A172 (cell line): ENCODE results near the gene TLCD3A. TPM values are rescaled to one million over a fixed set of nuclear protein-coding genes. Genes with fewer than 3 reads are reported as not detected.
"Not testable (repeated sequence)": the region's sequence is repeated elsewhere in the genome, so short reads cannot be mapped to it uniquely, and the experiment has no call there.

Experiments used
- DNase-seq: peaks from one replicate; pipeline ENCODE4 v3.0.0-alpha.2; 2015; ENCODE audit warnings: low spot score
- total RNA-seq: library from RNA; depleted of rRNA; stranded (reverse); fragments of >200 nt; shearing (Covaris generic); gene quantifications from 2 replicates; pipeline ENCODE4 v1.2.3, GENCODE V29; 2014

The TLCD3A gene
- total RNA-seq, 1 experiment from 2014 or later, result 37.7 TPM

DNA sequence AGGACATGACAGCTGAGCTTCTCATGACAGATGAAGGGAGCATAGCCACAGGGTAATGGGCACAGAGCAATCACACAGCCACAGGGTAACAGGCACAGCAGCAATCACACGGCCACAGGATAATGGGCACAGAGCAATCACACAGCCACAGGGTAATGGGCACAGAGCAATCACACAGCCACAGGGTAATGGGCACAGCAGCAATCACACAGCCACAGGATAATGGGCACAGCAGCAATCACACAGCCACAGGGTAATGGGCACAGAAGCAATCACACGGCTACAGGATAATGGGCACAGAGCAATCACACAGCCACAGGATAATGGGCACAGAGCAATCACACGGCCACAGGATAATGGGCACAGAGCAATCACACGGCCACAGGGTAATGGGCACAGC lies 16.2 kb downstream of the TLCD3A start:
- DNase-seq, result not testable (repeated sequence)

DNA sequence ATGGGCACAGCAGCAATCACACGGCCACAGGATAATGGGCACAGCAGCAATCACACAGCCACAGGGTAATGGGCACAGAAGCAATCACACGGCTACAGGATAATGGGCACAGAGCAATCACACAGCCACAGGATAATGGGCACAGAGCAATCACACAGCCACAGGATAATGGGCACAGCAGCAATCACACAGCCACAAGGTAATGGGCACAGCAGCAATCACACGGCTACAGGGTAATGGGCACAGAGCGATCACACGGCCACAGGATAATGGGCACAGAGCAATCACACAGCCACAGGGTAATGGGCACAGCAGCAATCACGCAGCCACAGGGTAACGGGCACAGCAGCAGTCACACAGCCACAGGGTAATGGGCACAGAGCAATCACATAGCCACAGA lies 17.0 kb downstream of the TLCD3A start:
- DNase-seq, result not testable (repeated sequence)

DNA sequence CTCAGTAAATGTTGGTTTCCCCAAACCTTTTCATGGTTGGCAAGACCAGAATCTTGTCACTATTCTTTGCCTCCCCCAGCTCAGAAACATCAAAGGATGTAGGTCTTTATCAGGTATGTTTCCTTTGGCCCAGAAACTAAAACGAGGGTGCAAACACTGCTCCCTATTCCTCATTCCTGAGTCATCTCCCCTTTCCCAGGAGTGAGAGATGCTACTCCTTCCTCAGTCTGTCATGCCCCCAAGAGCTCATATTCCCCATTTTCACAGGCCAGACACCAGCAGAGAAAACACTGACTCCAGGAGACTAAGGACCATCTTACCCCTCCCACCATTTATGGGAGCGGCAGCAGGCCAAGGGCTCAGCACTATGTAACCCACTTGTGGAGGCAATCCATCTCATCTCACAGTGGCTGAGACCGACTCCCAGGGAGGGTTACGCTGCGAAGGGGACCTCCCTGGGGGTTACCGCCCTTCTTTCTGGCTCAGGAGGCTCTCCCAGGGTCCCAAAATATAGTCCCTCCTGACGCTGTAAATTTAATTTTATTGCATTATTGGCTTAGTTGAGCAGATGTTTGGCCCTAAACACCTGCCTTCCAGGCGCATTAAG lies 18.1 kb downstream of the TLCD3A start:
- DNase-seq, result no peak

DNA sequence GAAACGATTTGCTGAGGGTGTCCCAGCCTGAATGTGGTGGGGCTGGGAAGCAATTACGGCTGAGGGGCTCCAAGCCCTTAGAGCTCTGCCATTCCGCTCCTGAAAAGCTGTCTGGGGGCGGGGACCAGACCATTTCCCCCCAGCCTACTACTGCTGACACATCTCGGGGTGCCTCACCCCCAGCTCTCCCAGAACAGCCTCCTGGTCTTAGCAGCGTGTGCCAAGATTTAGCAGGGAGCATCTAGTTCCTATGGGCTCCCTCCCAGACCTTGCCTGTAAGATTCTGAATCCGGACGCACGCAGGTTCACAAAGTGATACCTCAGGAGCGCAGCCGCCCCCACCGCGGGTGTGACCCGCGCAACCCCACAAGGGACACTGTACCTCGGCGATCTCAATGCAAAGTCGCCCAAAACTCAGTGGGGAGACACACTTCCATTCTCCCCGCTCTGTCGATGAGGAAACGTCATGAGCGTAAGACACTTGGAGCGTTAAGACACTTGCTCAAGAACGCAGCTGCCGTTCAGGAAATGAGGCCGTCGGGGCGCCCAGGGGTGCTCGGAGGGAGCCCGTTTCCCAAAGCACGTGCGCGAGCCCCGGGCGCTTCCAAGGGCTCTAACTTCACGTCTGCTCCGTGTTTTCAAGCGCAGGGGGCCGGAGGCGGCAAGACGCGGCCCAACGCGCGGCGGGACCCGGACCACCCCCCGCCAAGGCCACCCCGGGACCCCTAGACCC lies 19.0 kb downstream of the TLCD3A start:
- peak; percentile 36 for DNase-seq

DNA sequence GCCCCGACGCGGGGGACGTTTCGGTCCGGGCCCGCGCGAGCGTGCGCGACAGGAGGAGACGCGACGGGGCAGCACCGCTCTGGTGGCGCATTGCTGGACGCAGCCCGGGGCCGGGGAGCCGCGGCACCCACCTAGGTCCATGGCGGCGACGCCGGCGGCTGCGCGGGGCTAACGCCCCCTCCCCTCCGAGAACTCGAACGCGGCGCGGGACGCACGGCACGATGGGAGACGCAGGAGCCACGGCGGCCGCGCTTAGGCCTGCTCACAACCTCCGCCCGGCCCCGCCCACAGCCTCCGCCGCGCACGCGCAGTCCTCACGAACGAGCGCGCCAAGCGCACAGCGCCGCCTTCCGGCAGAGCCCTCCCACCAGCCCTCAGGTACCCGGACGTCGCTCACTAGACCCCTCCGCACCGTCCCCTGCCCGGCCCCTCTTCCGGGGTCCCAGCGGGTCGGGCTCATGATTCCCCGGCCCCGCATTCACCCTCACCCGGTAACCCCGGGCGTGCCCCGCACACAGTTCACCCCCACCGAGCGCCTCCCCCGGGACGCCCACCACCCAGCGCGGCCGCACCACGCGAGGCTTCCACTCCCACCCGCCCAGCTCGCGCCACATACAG lies 19.7 kb downstream of the TLCD3A start, which contains the start of gene GEMIN4:
TSS of gene GEMIN4 (minus strand) at position 263 of the 618 bp plus-strand sequence. CDS start at position 141, 122 bp downstream.
- DNase-seq, result peak; percentile 77

DNA sequence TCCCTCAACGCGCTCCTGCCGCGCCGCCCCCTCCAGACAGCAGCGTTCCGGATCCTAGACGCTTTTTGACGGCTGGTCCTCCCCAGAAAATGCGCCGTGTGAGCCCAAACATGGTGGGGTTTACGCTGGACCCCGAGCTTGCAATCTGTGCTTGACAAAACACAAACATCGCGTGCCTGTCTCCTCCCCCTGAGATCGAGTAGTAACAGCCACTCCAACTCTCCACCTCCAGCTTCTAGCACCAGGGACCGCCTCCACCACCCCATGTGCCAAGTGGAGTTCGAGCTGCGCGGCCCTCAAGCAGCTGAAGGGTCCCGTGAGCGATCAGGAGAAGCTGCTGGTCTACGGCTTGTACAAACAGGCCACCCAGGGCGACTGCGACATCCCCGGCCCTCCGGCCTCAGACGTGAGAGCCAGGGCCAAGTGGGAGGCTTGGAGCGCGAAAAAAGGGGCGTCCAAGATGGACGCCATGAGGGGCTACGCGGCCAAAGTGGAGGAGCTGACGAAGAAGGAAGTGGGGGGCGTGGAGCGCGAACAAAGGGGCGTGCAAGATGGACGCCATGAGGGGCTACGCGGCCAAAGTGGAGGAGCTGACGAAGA lies 20.3 kb downstream of the TLCD3A start:
- DNase-seq, result no peak

DNA sequence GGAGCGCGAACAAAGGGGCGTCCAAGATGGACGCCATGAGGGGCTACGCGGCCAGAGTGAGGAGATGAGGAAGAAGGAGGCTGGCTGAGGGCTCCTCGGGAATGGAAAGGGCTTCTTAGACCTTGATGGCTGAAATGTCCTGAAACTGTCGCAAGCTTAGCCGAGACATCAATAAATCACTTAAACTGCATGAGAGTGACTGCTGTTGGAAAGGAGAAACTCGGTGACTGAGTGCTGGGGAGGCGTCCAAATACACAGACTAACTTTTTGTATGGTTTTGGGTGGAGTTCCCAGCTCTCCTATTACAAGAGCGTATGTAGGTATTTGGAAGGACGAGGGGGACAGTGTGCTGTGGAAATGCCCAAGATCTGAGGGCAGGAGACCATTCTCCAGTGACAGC lies 21.0 kb downstream of the TLCD3A start:
- no peak for DNase-seq

DNA sequence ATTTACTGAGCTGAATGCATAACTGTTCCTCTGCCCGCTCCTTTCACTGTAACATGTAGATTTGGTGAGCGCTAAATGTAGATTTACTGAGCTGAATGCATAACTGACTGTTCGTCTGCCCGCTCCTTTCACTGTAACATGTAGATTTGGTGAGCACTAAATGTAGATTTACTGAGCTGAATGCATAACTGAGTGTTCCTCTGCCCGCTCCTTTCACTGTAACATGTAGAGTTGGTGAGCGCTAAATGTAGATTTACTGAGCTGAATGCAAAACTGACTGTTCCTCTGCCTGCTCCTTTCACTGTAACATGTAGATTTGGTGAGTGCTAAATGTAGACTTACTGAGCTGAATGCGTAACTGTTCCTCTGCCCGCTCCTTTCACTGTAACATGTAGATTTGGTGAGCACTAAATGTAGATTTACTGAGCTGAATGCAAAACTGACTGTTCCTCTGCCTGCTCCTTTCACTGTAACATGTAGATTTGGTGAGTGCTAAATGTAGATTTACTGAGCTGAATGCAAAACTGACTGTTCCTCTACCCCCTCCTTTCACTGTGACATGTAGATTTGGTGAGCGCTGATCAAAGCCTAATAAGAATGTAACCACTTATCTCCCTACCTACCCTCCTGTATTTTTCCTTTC lies 23.0 kb downstream of the TLCD3A start:
- not testable (repeated sequence) for DNase-seq

DNA sequence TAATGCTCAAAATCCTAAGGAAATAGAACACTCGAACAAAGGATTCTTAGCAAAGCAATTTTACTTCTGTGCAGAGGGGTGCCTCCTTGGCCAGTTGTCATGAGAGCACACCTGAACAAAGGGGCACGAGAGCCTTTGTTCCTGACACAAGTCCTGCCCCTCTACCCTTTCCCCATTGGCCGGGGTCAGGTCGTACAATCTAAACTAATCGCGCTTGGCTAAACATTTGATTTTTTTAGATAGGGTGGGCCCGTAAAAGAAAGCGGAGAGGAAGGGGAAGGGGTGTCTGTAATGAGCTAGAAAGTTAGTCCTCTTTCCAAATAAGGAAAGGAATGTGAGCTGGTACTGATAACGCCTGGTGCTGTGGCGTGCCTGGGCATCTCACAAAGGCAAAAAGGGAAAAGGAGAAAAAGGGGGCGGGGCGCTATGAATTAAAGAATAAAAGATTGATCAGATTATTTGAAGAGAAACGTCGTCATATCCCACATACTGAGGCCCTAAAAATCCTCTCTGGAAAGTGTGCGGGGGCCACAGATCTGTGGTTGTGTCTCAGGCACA lies 23.7 kb downstream of the TLCD3A start:
- not testable (repeated sequence) for DNase-seq

DNA sequence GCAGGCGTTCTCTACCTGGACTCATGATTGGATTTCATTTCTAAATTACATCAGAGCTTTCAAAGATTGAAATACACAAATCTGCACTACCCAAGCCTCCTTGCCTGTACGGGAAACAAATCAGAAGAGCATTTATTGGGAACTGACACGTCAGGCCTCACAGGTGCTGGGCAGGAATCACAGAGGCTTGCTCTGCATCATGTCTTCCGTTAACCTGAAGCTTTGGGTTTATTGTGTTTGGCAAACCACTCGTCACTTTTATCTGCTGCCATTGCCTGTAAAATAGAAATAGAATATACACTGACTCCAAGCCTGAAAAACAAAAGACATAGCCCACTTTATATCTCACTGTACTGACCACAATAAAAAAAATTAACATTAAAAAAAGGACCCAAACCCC lies 27.6 kb downstream of the TLCD3A start:
- DNase-seq, result no peak

DNA sequence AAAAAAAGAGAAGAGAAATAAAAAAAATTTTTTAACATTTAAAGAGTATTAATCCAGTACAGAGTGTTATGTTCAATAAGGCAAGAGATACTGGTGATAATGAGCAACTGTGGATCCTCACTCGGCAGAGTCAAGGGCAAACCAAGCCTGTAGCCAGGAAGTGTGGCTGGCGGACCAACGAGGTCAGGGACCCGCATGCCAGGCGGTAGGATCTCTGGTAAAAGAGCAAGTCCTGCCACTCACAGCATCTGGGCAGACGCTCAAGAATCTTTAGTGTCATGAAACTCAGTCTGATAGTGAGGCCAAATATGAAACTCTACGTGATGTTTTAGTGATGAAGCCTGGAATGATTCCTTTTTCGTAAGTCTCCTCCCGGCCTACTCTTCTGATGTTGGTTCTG lies 28.0 kb downstream of the TLCD3A start:
- no peak for DNase-seq

DNA sequence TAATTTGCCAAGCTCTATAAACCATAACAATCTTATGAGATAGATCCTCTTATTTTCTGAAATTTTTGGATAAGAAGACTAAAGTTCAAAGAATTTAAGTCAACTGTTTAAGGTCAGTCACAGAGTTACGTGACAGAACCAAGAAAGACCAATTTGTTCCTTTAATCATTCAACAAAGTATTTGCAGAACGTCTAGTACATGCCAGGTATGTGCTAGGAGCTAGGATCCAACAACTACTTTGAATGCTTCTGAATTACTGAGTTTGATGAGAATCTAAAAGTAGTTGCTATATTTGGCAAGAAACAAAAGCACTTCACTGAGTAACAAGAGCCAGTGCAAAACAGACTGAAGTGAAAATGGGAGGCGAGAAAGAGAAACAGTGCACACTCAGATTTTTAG lies 34.7 kb downstream of the TLCD3A start:
- DNase-seq, result no peak

DNA sequence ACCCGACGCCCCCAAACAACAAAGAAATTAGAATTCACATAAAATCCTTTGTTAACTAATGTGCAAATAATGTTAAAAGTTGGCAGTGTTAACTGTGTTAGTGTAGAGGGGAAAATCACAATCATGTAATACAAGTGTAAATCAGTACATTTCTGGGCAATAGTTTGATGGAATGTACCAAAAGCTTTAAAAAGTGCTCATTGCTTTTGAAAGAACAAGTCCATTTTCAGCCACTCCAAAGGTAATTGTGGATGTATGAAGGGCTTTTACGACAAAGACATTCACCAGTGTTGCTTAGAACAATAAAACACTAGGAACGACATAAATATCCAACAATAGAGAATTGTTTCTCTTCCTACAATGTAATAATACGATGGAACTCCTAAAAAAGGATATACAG lies 40.6 kb downstream of the TLCD3A start:
- DNase-seq, result no peak

DNA sequence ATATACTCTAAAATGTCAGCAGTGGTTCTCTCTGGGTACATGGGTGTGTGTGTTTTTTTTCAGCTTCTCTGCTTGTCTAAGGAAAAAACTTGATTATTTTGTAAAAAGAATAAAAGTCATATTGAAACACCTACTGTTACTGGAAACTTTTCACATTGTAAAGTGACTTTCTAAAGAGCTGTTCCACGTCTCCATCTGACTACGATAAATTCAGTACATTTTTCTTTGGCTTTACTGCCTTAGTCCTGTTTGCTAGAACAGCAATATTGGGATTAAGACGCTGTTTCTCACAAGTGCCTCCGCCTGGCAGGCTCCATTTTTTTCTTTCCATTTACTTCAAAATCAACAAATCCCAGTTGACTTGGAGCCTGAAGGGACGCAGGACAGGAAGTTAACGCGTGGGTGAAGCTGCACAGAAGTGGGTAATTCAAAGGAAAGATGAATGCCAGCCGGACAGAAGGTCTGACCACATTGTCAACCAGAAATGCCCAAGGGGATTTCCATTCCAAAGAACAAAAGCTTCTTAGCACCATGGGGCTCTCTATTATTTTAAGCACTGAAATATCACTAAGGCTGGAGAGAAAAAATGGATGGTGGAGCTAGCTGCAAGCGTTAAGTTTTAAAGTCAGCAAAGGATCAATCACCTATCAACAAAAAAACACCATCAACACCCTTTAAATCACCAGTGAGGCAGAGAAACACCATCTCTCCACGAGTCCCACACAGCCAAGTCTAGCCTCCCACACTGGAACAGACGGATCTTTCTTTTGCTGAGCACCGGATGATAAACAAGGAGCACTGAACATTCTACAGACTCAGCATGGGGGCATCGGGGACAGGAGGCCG lies 41.3 kb downstream of the TLCD3A start:
- peak; percentile 46 for DNase-seq

DNA sequence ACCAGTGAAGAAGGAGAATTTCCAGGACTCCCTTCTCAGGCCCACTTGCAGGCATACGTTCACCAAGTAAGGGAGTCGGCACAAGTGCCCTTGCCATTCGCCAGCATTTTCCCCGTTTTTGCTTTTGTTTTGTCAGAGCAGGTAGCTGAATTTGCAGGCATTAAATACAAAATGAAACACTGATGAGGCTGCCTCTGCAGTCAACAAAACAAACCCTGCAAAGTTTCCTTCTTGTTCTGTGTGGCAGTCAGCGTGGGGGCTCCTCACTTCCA lies 41.9 kb downstream of the TLCD3A start:
- DNase-seq, result no peak

DNA sequence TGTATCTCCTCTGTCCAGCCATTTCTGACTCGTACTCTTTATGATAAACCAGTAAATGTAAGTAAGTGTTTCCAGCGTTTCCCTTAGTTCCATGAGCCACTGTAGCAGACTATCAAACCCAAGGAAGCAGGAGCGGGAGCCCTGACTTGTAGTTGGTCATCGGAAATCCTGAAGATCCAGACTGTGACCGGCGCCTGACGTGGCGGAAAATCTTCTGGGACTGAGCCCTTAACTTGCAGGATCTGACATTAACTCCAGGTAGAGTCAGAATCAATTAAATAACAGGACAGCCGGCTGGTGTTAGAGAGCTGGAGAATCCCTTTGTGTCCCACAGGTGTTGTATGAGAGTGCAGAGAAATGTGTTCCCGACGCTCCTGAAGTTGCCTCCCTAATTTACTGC lies 45.7 kb downstream of the TLCD3A start:
- no peak for DNase-seq

DNA sequence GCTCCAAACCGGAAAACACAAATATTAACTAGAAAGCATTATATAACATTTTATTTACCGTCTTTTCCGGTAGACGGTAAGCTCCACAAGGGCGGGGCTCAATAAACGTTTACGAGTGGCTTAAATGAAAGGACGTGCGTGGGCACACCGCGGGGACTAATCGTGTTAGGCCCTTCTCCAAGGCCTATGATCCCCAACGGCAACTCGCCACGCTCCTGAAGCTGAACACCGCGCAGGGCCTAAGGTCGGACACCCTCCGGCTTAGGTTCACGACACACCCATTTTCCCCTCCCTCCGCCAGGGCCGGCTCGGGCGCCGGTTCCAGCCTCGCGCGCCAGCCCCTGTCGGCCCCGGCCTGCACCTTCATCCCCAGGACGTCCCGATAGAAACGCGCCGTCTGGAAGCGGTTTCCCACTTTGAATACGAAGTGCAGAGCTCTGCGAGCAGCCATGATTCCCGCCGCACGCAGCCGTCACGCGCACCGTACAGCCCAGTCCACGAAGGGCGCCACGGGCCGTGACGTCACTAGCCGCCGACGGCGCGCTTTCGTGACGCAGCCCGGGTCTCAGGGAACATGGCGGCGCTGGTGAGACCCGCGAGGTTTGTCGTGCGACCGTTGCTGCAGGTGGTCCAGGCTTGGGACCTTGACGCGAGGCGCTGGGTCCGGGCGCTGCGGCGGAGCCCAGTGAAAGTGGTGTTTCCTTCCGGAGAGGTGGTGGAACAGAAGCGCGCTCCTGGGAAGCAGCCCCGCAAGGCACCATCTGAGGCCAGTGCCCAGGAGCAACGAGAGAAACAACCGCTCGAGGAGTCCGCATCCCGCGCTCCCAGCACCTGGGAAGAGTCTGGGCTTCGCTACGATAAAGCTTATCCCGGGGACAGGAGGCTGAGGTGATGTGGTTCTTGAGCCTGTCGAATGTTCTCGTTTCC lies 49.7 kb downstream of the TLCD3A start, which contains the start of the genes GLOD4 and MRM3:
TSS of gene GLOD4 (minus strand) at position 476 of the 927 bp plus-strand sequence. CDS start at position 451, 25 bp downstream.
TSS of gene MRM3 (plus strand) at position 549 of the 927 bp plus-strand sequence. CDS start at position 575, 26 bp downstream.
- DNase-seq, result peak; percentile 69

DNA sequence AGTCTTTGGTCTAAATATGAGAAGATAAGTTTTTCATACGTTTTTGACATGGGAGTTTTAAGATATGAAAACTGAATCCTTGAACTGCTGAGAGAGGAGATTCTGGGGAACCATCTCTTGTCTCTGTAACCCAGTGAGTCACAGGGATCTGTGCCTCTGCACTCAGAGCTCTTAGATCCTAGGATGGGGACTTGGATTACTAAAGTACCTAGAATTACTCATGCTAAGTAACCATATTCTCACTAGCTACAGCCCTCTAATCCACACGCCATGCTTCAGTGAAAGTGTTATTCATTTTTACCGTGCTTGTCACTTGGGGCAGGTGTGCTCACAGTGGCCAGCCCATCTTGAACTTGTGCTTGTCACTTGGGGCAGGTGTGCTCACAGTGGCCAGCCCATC lies 51.7 kb downstream of the TLCD3A start:
- DNase-seq, result no peak

DNA sequence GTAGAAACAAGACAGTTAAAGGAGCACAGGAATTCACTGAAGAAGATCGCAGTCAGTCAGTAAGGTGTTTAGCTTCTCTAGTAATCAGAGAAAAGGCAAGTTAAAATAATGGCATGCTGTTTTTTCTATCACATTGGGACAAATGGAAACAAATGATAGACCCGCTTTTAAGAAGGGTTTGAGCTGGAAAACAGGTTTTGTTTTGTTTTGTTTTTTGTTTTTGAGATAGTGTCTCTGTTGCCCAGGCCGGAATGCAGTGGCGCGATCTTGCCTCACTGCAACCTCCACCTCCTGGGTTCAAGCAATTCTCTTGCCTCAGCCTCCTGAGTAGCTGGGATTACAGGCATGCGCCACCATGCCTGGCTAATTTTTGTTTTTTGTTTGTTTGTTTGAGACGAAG lies 53.5 kb downstream of the TLCD3A start:
- not testable (repeated sequence) for DNase-seq
